HG03025 (cell line): ENCODE results near the gene KRT4.
"Not testable (repeated sequence)": the region's sequence is repeated elsewhere in the genome, so short reads cannot be mapped to it uniquely, and the experiment has no call there.

Experiments used
- ATAC-seq: cut with Tn5 transposase; IDR thresholded peaks from one replicate; pipeline ENCODE4 v1.9.1; 2021; ENCODE audit warnings: mild to moderate bottlenecking, moderate library complexity; ENCODE audit not compliant: unreplicated experiment, low FRiP score

Gene KRT4

GRCh38 chr12:52777566-52777965, 36.4 kb downstream of the KRT4 start:
- ATAC-seq: no peak

DNA sequence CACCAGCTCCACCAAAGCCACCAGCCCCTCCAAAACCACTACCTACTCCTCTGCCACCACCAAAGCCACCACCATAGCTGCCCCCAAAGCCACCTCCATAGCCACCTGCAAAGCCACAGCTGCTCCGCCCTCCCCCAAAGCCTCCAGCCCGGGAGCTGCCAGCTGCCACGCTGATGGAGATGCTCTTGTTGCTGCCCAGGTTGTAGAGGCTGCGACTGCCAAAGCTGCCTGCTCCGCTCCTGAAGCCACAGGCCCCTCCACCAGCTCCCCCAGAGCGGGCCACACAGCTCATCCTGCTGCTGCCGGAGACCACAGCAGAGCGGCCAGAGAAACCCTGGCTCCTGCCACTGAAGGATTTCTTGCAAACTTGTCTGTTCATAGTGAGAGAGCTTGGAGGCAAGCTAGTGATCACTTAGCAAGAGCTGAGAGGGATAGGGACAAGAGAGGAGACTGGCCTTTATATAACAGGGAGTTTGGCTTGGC, 37.0 kb downstream of the KRT4 start, which contains the start of gene KRT76:
KRT76 (minus strand) TSS at position 433 of the 483 bp plus-strand sequence; CDS start at position 379, 54 bp downstream.
- no peak for ATAC-seq

DNA sequence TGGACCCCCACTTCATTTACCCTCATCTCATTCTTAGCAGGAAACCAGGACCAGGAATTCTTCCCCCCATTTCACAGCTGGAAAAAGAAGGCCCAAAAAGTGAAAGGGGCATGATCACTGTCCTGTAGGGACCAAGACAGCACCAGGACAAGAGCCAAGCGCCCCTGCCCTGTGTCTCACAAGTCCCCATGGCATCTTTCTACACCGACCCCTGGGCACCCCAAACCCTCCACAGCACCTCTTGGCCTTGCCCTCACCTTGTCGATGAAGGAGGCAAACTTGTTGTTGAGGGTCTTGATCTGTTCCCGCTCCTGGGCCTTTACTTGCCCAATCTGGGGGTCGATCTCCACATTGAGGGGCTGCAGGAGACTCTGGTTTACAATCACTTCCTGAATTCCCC, 37.5 kb downstream of the KRT4 start:
- no peak for ATAC-seq

DNA sequence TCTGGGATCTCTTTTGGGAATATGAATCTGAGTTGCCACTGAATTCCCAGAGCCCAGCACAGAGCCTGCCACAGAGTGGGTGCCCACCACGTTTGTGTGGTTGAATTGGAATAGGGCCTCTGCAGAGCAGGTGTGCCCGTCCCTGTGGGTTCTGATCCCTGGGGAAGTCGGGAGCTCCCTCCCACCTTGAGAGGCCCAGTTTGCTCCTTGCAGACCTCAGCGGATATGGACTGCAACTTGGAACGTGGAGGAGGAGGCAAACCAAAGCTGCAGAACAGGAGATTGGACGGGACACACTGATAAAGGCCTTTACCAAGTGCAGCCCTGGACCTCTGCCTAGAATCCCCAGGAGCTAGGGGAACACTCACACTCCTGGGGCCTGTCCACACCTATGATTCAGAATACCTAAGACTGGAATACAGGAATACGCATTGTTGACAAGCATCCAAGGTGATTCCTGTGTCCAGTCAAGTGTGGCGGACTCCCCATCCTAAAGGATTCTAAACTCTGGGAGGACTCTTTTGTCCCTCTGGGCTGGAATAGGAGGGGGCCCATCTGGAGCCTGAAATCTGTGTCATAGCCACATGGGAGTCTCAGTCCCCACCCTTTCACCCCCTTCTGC, 39.2 kb downstream of the KRT4 start:
- ATAC-seq: no peak

- ATAC-seq: no peak
Measured at GRCh38 chr12:52772772-52773171, 41.1 kb downstream of the KRT4 start.

DNA sequence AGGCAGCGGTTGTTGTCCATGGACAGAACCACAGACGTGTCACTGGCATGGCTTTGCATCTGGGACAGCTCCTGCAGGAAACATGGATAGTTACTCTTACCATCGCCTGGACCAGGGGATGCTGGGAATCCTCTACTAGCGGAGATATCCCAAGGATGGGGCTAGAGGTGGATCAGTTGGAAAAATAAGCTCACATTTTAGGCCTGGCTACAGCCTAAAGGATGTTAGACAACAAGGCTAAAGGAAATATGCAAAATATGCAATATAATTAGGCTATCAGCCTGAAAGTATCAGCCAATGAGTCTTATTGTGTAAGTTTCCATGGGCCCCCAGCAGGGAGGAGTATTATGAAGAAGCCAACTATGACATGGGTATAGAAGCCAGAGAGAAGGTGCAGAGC, 41.7 kb downstream of the KRT4 start:
- ATAC-seq: no peak

DNA sequence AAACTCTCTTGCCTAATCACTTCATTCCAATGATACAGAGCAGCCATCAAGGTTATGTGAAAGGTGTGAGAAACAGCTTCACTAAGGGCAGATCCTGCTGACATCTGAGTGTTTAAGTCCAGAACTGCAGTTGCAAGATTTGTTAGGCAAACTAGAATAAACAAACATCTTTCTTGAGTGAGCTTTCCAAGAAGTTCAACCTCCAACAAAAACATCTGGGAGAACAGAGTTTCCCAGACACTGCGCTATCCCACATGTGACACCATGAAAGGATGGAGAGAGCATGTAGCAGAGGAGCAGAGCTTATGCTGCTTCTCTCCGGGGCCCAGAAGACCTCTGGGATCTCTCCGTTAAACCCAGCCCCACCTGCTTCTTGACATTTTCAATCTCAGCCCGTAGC, 42.4 kb downstream of the KRT4 start:
- ATAC-seq: no peak

DNA sequence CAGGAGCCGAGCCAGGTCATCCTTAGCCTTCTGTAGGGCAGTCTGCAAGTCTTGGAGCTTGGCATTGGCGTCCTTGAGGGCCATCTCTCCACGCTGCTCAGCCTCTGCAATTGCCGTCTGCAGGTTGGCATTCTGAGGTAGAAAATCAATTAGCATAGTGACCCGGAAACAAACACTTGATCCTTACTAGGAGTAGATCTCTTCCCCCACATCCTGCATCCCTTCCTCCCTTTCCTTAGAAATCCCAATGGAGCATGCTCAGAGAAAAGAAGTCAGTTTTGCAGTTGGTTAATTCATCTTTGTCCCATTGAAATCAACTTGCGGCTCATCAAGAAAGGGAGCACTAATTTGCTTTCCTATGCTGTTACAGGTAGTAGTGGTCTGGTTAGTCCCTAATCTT, 42.8 kb downstream of the KRT4 start:
- ATAC-seq: no peak

GRCh38 chr12:52769946-52770345, 44.0 kb downstream of the KRT4 start:
- no peak for ATAC-seq

- ATAC-seq: no peak
Measured at GRCh38 chr12:52769354-52769753, 44.6 kb downstream of the KRT4 start.

GRCh38 chr12:52768479-52769200, 45.3 kb downstream of the KRT4 start:
- no peak for ATAC-seq

DNA sequence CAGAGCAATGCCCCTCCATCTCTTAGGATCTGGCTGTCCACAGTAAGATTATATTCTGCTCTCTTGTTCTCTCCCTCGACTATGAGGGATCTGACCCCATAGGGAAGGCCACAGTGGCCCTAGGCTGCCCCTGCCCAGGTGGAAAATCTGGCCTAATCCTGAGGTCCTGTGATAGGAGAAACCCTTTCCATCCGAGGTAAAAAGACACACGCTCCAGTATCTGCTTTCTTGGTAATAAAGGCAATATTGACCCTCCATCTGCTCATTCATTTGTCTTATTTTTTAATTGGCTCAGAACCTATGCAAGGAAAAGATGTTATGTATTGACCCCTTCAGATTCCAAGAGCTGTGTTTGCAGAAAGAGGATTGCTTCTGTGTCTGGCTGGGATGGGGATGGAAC, 46.5 kb downstream of the KRT4 start:
- ATAC-seq: no peak

- ATAC-seq: no peak
Measured at GRCh38 chr12:52767020-52767379, 46.9 kb downstream of the KRT4 start.

DNA sequence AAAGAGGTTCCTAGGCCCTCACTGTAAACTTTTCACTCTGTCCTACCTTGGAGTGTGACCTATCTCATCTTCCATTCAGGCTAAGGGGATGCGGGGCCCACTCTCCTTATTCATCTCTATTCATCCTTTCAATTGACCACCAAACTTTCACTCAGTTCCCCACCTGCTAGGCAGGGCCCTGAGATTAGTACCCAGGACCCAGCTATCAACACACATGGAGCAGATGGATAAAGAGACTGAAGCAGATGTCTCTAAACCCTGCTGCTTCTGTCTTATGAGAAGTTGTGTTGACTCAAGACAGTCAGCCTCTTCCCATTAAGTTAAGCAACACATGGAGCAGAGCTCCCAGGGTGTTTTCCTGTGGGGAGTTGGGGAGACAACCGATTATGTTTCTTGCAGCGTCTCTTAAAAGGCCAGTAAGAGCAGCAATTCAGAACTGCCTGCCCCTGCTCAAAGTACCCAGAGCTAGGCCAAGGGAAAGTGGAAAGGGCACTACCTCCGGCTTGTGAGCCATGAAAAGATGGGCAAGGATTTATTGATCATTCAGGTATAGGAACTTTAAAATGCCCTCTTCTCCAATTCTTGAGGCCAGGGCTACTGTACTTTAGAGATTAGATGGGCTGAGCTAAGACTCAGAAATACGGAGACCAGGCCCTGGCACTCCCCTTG, 47.4 kb downstream of the KRT4 start:
- no peak for ATAC-seq

DNA sequence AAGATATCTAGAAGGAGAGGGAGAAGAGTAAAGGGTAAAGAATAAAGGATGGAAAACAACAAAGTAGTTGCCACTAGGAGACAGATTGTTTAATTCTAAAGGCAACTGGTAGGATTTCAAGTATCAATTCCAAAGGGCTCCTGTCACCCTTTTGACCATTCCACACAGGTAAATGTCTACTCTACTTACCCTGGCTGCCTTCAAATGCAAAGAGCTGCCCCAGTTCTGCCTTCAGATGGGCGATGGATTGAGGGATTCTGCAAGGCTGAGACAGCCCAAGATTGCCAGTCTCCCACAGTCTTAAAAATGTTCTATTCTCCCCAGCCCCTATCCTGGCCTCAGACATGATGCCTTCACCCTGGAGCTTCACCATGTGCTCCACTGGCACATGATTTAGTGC, 48.2 kb downstream of the KRT4 start:
- no peak for ATAC-seq

GRCh38 chr12:52763991-52764390, 49.9 kb downstream of the KRT4 start:
- no peak for ATAC-seq

DNA sequence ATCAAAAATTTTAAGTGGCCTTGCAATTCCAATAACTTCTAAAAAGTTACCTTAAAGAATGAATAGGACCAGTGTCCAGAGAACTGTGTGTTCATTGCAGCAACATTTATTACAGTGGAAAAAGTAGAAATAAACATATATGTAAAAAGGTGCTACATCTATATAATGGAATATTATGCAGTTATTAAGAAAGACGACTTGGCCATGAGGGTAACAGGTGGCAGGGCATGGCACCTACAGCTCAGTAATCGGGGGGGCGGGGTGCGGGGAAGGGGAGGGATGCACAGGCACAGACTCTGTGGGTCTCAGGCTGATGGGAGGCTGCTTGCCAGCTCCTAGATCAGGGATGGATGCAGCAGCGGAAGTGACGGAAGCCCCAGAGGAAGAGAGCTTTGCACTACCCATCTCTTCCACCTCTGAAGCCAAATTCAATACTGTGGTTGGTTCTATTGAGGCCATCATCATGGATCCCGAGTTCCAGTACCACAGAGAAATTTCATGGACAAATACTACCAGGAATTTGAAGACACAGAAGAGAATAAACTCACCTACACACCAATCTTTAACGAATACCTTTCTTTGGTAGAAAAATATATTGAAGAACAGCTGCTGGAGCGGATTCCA, 50.8 kb downstream of the KRT4 start:
- no peak for ATAC-seq

GRCh38 chr12:52761802-52762201, 52.1 kb downstream of the KRT4 start:
- no peak for ATAC-seq

DNA sequence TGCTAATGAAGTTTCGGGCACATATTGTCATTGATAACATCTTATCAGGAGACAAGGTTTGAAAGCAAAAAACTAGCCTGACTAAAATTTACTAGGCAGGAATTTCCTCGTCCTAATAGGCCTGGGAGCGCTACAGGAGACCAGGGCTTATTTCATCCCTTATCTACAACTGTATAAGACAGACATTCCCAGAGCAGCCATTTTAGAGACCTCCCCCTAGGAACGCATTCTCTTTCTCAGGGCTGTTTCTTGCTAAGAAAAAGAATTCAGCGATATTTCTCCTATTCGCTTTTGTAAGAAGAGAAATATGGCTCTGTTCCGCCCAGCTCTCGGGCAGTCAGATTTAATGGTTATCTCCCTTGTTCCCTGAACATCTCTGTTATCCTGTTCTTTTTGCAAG, 52.7 kb downstream of the KRT4 start:
- ATAC-seq: not testable (repeated sequence)

- no peak for ATAC-seq
Measured at GRCh38 chr12:52760623-52761022, 53.3 kb downstream of the KRT4 start.

DNA sequence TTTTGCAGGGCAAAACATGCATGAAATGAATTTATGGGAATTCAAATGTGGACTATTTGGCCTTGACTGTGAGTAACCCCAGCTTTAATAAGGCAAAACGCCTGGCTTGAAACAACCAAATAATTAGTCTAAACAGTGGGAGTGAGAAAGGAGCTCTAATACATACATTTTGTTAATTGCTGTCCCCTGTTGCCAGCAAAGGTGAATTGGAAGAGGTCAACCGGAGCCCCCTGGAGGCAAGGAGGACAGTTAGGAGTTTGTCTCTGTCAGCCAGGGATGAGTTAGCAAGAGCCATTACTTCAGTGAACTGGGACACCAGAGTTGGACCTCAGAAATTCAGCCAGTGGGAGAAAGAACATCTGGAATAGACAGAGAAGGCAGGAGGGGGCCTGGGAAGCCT, 54.2 kb downstream of the KRT4 start:
- no peak for ATAC-seq
